Lower lobe of right lung (tissue), 2 donors: ENCODE data around the gene PAX7. TPM values are rescaled to one million over a fixed set of nuclear protein-coding genes. Genes with fewer than 3 reads are reported as not detected.

Experiments
- ATAC-seq, 2 donors: fragments of 200-7000 bp; cut with Tn5 transposase; one replicate each; pipeline ENCODE4 v1.9.1; 2020 to 2022; ENCODE audit warnings: mild to moderate bottlenecking in 2 of 2, moderate library complexity in 2 of 2
- DNase-seq: peaks from one replicate; pipeline ENCODE4 v3.0.0-alpha.2; 2020
- H3K27ac ChIP-seq: fragments of 200-600 bp; one replicate; pipeline ENCODE4 v1.8.0; 2022
- H3K27me3 ChIP-seq: fragments of 200-600 bp; one replicate; pipeline ENCODE4 v1.8.0; 2022; ENCODE audit warnings: low read depth
- H3K36me3 ChIP-seq: fragments of 200-600 bp; one replicate; pipeline ENCODE4 v1.8.0; 2022; ENCODE audit warnings: mild to moderate bottlenecking
- H3K4me1 ChIP-seq: fragments of 200-600 bp; one replicate; pipeline ENCODE4 v1.8.0; 2022
- H3K4me3 ChIP-seq: fragments of 200-600 bp; one replicate; pipeline ENCODE4 v1.8.0; 2022; ENCODE audit warnings: mild to moderate bottlenecking
- H3K9me3 ChIP-seq: fragments of 200-600 bp; one replicate; pipeline ENCODE4 v1.8.0; 2022
- CTCF ChIP-seq: fragments of 200-600 bp; IDR thresholded peaks from one replicate; pipeline ENCODE4 v1.8.0; 2022; ENCODE audit warnings: antibody characterized with exemption, mild to moderate bottlenecking
- intact Hi-C: fragments of 100-400 bp; cut with DNase I; formaldehyde crosslinking; loops from one replicate; pipeline ENCODE4 v1.11.0; 2022
- total RNA-seq: library from RNA; stranded (reverse); fragmentation: NEBNext Ultra II Directional; extraction: Animal tissue kit (Norgen Biotek cat#: 25700); gene quantifications from one replicate; pipeline ENCODE4 v1.2.1, GENCODE V29; 2021
- donor health status: DM: no; HTN: yes; CAD: no; lungs with severe emphysema.

PAX7 gene
- total RNA-seq, 1 donor from 2014 or later: not detected

DNA sequence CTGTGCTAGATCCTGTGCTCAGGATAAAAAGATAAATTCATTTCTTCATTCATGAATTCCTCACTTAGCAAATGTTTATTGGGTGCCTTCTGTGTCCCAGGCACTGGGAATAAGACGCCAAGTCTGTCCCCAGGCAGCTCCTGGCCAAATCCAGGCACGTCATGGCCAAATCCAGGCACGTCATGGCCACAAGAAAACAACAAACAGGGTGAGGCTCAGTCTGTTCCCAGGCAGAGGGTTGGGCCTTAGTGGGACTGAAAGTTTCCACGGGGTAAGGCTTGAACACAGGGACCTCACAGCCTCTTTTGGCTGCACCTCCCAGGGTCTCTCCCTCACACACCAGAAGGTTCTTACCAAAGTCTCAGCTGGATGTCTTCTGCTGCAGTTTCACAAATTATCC, 95.7 kb downstream of the PAX7 start:
- no peak for TF ChIP-seq CTCF
- H3K27me3 ChIP-seq: peaks cover 52% of the 10 kb centered on the region
- no peak overlapping the region for H3K27ac ChIP-seq
- intact Hi-C loops: no loop called here
- H3K4me3 ChIP-seq: no peak overlapping the region
- no peaks in the 10 kb centered on the region for H3K36me3 ChIP-seq
- H3K9me3 ChIP-seq: no peaks in the 10 kb centered on the region
- H3K4me1 ChIP-seq: no peaks in the 10 kb centered on the region
- ATAC-seq (no peak), DNase-seq (no peak)

- Histone ChIP-seq H3K4me3 (no peak overlapping the region), H3K4me1 (no peaks in the 10 kb centered on the region), H3K27ac (no peak overlapping the region), H3K27me3 (peaks cover 41% of the 10 kb centered on the region), H3K9me3 (no peaks in the 10 kb centered on the region), H3K36me3 (no peaks in the 10 kb centered on the region)
- intact Hi-C loops: no loop called here
- DNase-seq: no peak
- no peak for TF ChIP-seq CTCF
- ATAC-seq: no peak
These were observed 97.3 kb downstream of the PAX7 start for GRCh38 chr1:18727956-18728355.

GRCh38 chr1:18730321-18730720, 99.7 kb downstream of the PAX7 start:
- ATAC-seq (no peak), DNase-seq (no peak)
- H3K4me1 ChIP-seq: no peaks in the 10 kb centered on the region
- H3K9me3 ChIP-seq: no peaks in the 10 kb centered on the region
- H3K36me3 ChIP-seq: no peaks in the 10 kb centered on the region
- H3K4me3 ChIP-seq: no peak overlapping the region
- peaks cover 37% of the 10 kb centered on the region for H3K27me3 ChIP-seq
- no peak overlapping the region for H3K27ac ChIP-seq
- intact Hi-C loops: no loop called here
- TF ChIP-seq CTCF: no peak

DNA sequence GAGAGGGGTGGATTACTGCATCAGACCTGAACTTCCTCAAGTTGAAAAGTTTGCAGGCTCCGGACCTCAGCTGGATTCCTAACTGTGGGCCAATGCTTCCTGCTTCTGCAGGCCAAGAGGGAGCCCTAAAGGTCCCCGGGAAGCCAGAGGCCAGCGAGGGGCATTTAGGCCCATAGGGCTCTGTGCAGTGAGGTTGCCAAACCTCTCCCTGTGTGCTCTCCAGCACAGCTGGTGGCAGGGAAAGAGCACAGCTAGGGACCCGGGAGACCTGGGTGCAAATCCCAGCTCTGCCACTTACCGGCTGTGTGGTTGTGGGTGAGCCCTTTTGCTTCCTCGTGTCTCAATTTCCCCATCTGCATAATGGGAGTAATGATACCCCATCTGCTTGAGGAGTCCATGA, 100.5 kb downstream of the PAX7 start:
- no peak for TF ChIP-seq CTCF
- Histone ChIP-seq H3K36me3 (no peaks in the 10 kb centered on the region), H3K9me3 (no peaks in the 10 kb centered on the region), H3K27ac (no peak overlapping the region), H3K4me1 (no peaks in the 10 kb centered on the region), H3K27me3 (peaks cover 40% of the 10 kb centered on the region), H3K4me3 (no peak overlapping the region)
- no peak for ATAC-seq
- intact Hi-C loops: no loop called here
- no peak for DNase-seq

DNA sequence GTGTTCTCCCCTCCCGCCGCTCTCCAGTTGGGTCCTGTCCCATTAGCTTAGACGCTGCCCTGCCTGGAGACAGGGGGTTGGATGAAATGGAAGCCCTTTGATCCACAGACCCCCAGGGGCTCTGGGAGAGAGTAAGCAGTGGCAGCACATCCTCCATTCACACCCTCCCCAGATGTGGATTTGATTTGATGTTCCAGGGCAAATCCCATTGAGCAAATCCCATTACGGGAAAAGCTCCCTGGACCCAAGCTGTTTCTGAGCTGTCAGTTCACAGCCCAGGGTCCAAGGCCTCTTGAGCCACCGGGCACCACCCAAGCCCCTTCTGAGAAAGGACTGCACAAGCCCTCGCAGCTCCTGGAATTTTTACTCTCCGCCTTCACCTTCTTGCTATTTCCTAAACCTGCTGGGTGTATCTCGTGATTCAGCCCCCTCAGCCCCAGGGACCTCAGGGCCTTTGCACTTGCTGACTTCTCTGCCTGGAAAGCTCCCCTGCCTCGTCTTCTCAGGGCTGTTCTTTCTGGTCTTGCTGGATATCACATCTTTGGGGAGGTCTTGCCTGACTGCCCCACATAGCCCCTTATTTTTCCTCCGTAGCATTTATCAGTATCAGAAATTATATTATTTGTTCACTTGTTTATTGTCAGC, 101.1 kb downstream of the PAX7 start:
- H3K4me1 ChIP-seq: no peaks in the 10 kb centered on the region
- no peaks in the 10 kb centered on the region for H3K9me3 ChIP-seq
- DNase-seq: no peak
- H3K27me3 ChIP-seq: peaks cover 35% of the 10 kb centered on the region
- intact Hi-C loops: no loop called here
- no peak for ATAC-seq
- H3K36me3 ChIP-seq: no peaks in the 10 kb centered on the region
- no peak overlapping the region for H3K27ac ChIP-seq
- H3K4me3 ChIP-seq: no peak overlapping the region
- no peak for TF ChIP-seq CTCF
